IMR-90 (cell line): ENCODE data around the gene PPFIA1. TPM values are rescaled to one million over a fixed set of nuclear protein-coding genes. Genes with fewer than 3 reads are reported as not detected.
A peak's percentile ranks its signal among the peaks of the same experiment; 100 is the strongest.

Source experiments
- ATAC-seq: fragments of 200-7000 bp; cut with Tn5 transposase; 2 replicates; pipeline ENCODE4 v1.9.1; 2020; ENCODE audit warnings: low read depth, mild to moderate bottlenecking, moderate library complexity
- BruUV-seq: library from RNA; stranded (reverse); fragments of 400-500 nt; replicated peaks from 2 replicates; lab custom pipeline; 2021; lab: Mats Ljungman, UMichigan
- CTCF ChIA-PET: fragments of 300-600 bp; formaldehyde crosslinking; extraction: SDS; loops from one replicate; lab custom pipeline; 2021; ENCODE audit warnings: antibody characterized with exemption; lab: Yijun Ruan, JAX
- POLR2A ChIA-PET: fragments of 300-600 bp; sonication (Branson Sonifier 250); formaldehyde crosslinking; loops from one replicate; lab custom pipeline; 2022; ENCODE audit warnings: antibody characterized with exemption; ENCODE audit not compliant: unreplicated experiment; lab: Charles Lee
- DNase-seq: peaks from one replicate; pipeline ENCODE4 v3.0.0; 2013
- H2AFZ ChIP-seq: replicated peaks from 2 replicates; pipeline ENCODE3; 2013; ENCODE audit warnings: low read length, mild to moderate bottlenecking; ENCODE audit not compliant: poor library complexity
- H2AK5ac ChIP-seq: 2 replicates; pipeline ENCODE4 v1.6.1; 2013; ENCODE audit warnings: low read depth, low read length, inconsistent platforms
- H2AK9ac ChIP-seq: replicated peaks from 2 replicates; pipeline ENCODE3; 2013; ENCODE audit warnings: mild to moderate bottlenecking, low read depth, low read length, moderate library complexity; ENCODE audit not compliant: poor library complexity
- H2BK120ac ChIP-seq: 2 replicates; pipeline ENCODE4 v1.6.1; 2013; ENCODE audit warnings: low read depth, low read length, inconsistent platforms
- H2BK15ac ChIP-seq: 3 replicates; pipeline ENCODE4 v1.6.1; 2013; ENCODE audit warnings: low read depth, low read length, inconsistent platforms
- H2BK20ac ChIP-seq: 2 replicates; pipeline ENCODE4 v1.6.1; 2013; ENCODE audit warnings: low read depth, mild to moderate bottlenecking, inconsistent platforms, low read length, moderate library complexity
- H2BK5ac ChIP-seq: 2 replicates; pipeline ENCODE4 v1.6.1; 2013; ENCODE audit warnings: mild to moderate bottlenecking, low read depth, low read length, inconsistent platforms; ENCODE audit not compliant: poor library complexity, severe bottlenecking
- H3K14ac ChIP-seq: replicated peaks from 2 replicates; pipeline ENCODE4 v1.6.1; 2013; ENCODE audit warnings: low read depth, low read length, inconsistent platforms
- H3K18ac ChIP-seq: 2 replicates; pipeline ENCODE4 v1.6.1; 2013; ENCODE audit warnings: low read depth, low read length, control low read depth
- H3K23ac ChIP-seq: 2 replicates; pipeline ENCODE4 v1.6.1; 2013; ENCODE audit warnings: low read depth, low read length, inconsistent platforms
- H3K27ac ChIP-seq: 2 replicates; pipeline ENCODE4 v1.5.1; 2013; ENCODE audit warnings: mild to moderate bottlenecking, control low read depth, low read length; ENCODE audit not compliant: insufficient read depth
- H3K27me3 ChIP-seq: 2 replicates; pipeline ENCODE4 v1.6.1; 2013; ENCODE audit warnings: low read length; ENCODE audit not compliant: control insufficient read depth, insufficient read depth
- H3K36me3 ChIP-seq: 2 replicates; pipeline ENCODE4 v1.6.1; 2013; ENCODE audit warnings: low read length, mixed read lengths; ENCODE audit not compliant: control insufficient read depth, insufficient read depth
- H3K4ac ChIP-seq: 2 replicates; pipeline ENCODE4 v1.6.1; 2013; ENCODE audit warnings: low read depth, low read length, inconsistent platforms
- H3K4me1 ChIP-seq: 2 replicates; pipeline ENCODE4 v1.6.1; 2013; ENCODE audit warnings: low read length, mixed read lengths; ENCODE audit not compliant: control insufficient read depth, insufficient read depth
- H3K4me2 ChIP-seq: 2 replicates; pipeline ENCODE4 v1.6.1; 2013; ENCODE audit warnings: low read depth, mild to moderate bottlenecking, control low read depth, low read length, moderate library complexity
- H3K4me3 ChIP-seq: 2 replicates; pipeline ENCODE4 v1.5.1; 2013; ENCODE audit warnings: low read depth, mild to moderate bottlenecking, control low read depth, low read length, moderate library complexity; ENCODE audit not compliant: insufficient read depth
- H3K56ac ChIP-seq: 2 replicates; pipeline ENCODE4 v1.6.1; 2013; ENCODE audit warnings: low read length, inconsistent platforms; ENCODE audit not compliant: insufficient read depth; ENCODE audit errors: extremely low read depth
- H3K79me1 ChIP-seq, 2 experiments: 2 replicates each; pipeline ENCODE4 v1.6.1; 2013; ENCODE audit warnings: low read length in 2 of 2, inconsistent platforms in 1 of 2, low read depth in 1 of 2
- H3K9ac ChIP-seq: 2 replicates; pipeline ENCODE4 v1.6.1; 2013; ENCODE audit warnings: low read depth, low read length, control low read depth
- H3K9me1 ChIP-seq: 2 replicates; pipeline ENCODE4 v1.6.1; 2013; ENCODE audit warnings: low read length, inconsistent platforms; ENCODE audit not compliant: insufficient read depth
- H3K9me3 ChIP-seq: 2 replicates; pipeline ENCODE4 v1.6.1; 2013; ENCODE audit warnings: low read length; ENCODE audit not compliant: control insufficient read depth, insufficient read depth
- H4K20me1 ChIP-seq: 2 replicates; pipeline ENCODE4 v1.6.1; 2013; ENCODE audit warnings: low read length, inconsistent platforms; ENCODE audit not compliant: insufficient read depth
- H4K5ac ChIP-seq: 2 replicates; pipeline ENCODE4 v1.6.1; 2013; ENCODE audit warnings: mild to moderate bottlenecking, low read depth, low read length, control low read depth
- H4K8ac ChIP-seq, 2 experiments: 2 replicates each; pipeline ENCODE4 v1.6.1; 2013; ENCODE audit warnings: low read depth in 2 of 2, low read length in 2 of 2, control low read depth in 1 of 2, inconsistent platforms in 1 of 2
- H4K91ac ChIP-seq: 2 replicates; pipeline ENCODE4 v1.6.1; 2013; ENCODE audit warnings: low read depth, low read length, inconsistent platforms; ENCODE audit not compliant: insufficient read depth
- FOS ChIP-seq: fragments of 150-350 bp; IDR thresholded peaks from 2 replicates; pipeline ENCODE4 v1.6.1; 2016; ENCODE audit warnings: low read depth, low read length
- MXI1 ChIP-seq: IDR thresholded peaks from 2 replicates; pipeline ENCODE4 v1.6.1; 2012; ENCODE audit warnings: low read depth, mild to moderate bottlenecking, low read length, moderate library complexity, borderline replicate concordance
- WGBS, 2 experiments: methylation state at CpG; one replicate each; pipeline versions ENCODE4 v1.1.5 to v1.1.7; 2013; ENCODE audit warnings: missing lambda C conversion rate in 2 of 2; ENCODE audit not compliant: insufficient read length in 1 of 2; ENCODE audit errors: extremely low coverage in 2 of 2; 5-methylcytosine and 5-hydroxymethylcytosine counted together
- dilution Hi-C: fragments of 300-500 bp; cut with HindIII; formaldehyde crosslinking; loops from one replicate; pipeline ENCODE4 v1.14.3; 2018; ENCODE audit warnings: low sequenced_read_pairs; ENCODE audit not compliant: unreplicated experiment
- in situ Hi-C: fragments of 300-500 bp; cut with MboI; formaldehyde crosslinking; loops from 3 replicates; pipeline ENCODE4 v1.14.3; 2019; ENCODE audit warnings: low sequenced_read_pairs, inconsistent platforms, mixed read lengths
- intact Hi-C: fragments of 100-400 bp; cut with micrococcal nuclease; formaldehyde crosslinking; loops from 2 replicates; pipeline ENCODE4 v1.10.0; 2022
- polyA plus RNA-seq, 3 experiments: library from polyadenylated mRNA; depleted of rRNA; stranded (reverse); fragments of >200 nt; gene quantifications; 2 replicates each; pipeline ENCODE4 v1.2.3, GENCODE V29; 2012; ENCODE audit warnings: low replicate concordance in 1 of 3
- total RNA-seq: library from RNA; depleted of rRNA; stranded (reverse); fragments of >200 nt; gene quantifications from 2 replicates; pipeline ENCODE4 v1.2.3, GENCODE V29; 2012

Gene PPFIA1
- total and polyA plus RNA-seq, 2 of the 4 experiments (the other 2 are of a cell fraction), result 25.6 to 37.2 TPM

DNA sequence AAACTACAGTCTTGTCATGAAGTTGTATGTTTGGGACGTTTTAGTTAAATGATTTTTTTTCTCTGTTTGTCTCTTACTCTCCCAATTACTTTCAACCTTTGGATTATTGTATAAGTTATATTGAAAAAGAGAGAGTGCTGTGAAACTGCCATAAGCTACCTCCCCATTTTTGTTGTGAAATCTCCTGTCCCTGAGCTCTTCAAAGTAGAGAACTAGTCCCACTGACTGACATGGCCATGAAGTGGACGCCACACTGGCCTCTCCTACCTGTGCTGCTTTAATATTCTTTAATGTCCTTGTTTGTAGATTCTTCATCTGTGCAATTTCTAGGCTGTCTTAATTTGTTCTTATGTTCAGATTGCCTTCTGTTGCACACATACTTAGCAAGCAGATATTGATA lies 56.3 kb downstream of the PPFIA1 start:
- H4K8ac ChIP-seq, result peak overlapping the region in 1 of 2 experiments; percentile 41; a peak in 1 of 4 replicates
- H3K4me2 ChIP-seq, result no peak overlapping the region; the same call in 1 of the 2 replicates
- ATAC-seq (no peak), DNase-seq (no peak)
- H3K4ac ChIP-seq, result no peak overlapping the region
- H3K36me3 ChIP-seq, result peaks cover 27% of the 10 kb centered on the region
- peaks cover 0 to 43% of the 10 kb centered on the region in 2 experiments; a peak in 2 of 4 replicates for H3K79me1 ChIP-seq
- ChIA-PET POLR2A (interaction anchor here (0.5 kb wide), 1 partner anchor 1604 kb away, joined by 8 read pairs; no protein-coding TSS in a partner anchor), CTCF (no interaction called here)
- H3K4me3 ChIP-seq, result no peak overlapping the region
- H3K27me3 ChIP-seq, result no peaks in the 10 kb centered on the region
- intact Hi-C loops, result loop anchor here (10.0 kb wide), 1 partner anchor 122 kb away; the partner anchor contains the start of gene FADD
- H4K91ac ChIP-seq, result no peak overlapping the region; the same call in 1 of the 2 replicates
- H3K56ac ChIP-seq, result no peak overlapping the region
- no peaks in the 10 kb centered on the region for H4K20me1 ChIP-seq
- no peak overlapping the region for H3K9ac ChIP-seq
- peak overlapping the region; percentile 45 for H2BK5ac ChIP-seq
- TF ChIP-seq MXI1 (no peak), FOS (no peak)
- H3K18ac ChIP-seq, result peak overlapping the region; percentile 76
- no peak overlapping the region for H2AK5ac ChIP-seq
- WGBS, 2 experiments, result no CpG with 5 or more reads among the region's 2 CpGs
- H2BK120ac ChIP-seq, result 0 out of 2 replicates have a peak overlapping the region, but pooled peaks have one; percentile 8
- peak overlapping the region; percentile 81; the same call in 1 of the 2 replicates for H3K27ac ChIP-seq
- H3K9me1 ChIP-seq, result peaks cover 15% of the 10 kb centered on the region
- in situ Hi-C loops, result no loop called here
- H2BK15ac ChIP-seq, result no peak overlapping the region
- peaks cover 14% of the 10 kb centered on the region for H3K4me1 ChIP-seq
- H3K9me3 ChIP-seq, result no peaks in the 10 kb centered on the region
- no peak overlapping the region for H3K23ac ChIP-seq
- no TSS peak for BruUV-seq
- H2AFZ ChIP-seq, result no peak overlapping the region
- H2AK9ac ChIP-seq, result no peak overlapping the region
- H4K5ac ChIP-seq, result peak overlapping the region; percentile 73; the same call in 1 of the 2 replicates
- dilution Hi-C loops, result no loop called here
- H3K14ac ChIP-seq, result no peak overlapping the region
- H2BK20ac ChIP-seq, result no peak overlapping the region
